H1 (cell line): ENCODE data around the gene NUP210L. TPM values are rescaled to one million over a fixed set of nuclear protein-coding genes. Genes with fewer than 3 reads are reported as not detected.
"Not testable (repeated sequence)": the region's sequence is repeated elsewhere in the genome, so short reads cannot be mapped to it uniquely, and the experiment has no call there.

Source experiments
- CTCF ChIA-PET: fragments of 300-600 bp; sonication (Branson Sonifier 250); formaldehyde crosslinking; loops from one replicate; lab custom pipeline; 2021; ENCODE audit not compliant: partially characterized antibody; lab: Charles Lee
- POLR2A ChIA-PET: fragments of 300-600 bp; sonication (Branson Sonifier 250); formaldehyde crosslinking; loops from one replicate; lab custom pipeline; 2021; ENCODE audit warnings: inconsistent platforms; ENCODE audit not compliant: partially characterized antibody; lab: Charles Lee
- DNase-seq, 2 experiments: peaks; one replicate each; pipeline versions ENCODE4 v3.0.0 to v3.0.0-alpha.2; 2010 to 2022; ENCODE audit warnings: low spot score in 2 of 2, low read depth in 1 of 2, mixed read lengths in 1 of 2
- FAIRE-seq: peaks from 2 replicates; lab custom pipeline; 2011; peaks lifted over from hg19 to GRCh38; lab: Jason Lieb, UNC
- H2AFZ ChIP-seq: 2 replicates; pipeline ENCODE4 v1.8.1; 2012; ENCODE audit warnings: low read length, inconsistent platforms
- H2AK5ac ChIP-seq: 2 replicates; pipeline ENCODE4 v1.6.1; 2013; ENCODE audit warnings: low read depth, low read length
- H2BK120ac ChIP-seq: replicated peaks from 2 replicates; pipeline ENCODE3; 2013; ENCODE audit warnings: low read depth, low read length, inconsistent platforms
- H2BK12ac ChIP-seq: 2 replicates; pipeline ENCODE4 v1.6.1; 2013; ENCODE audit warnings: low read depth, low read length
- H2BK15ac ChIP-seq: 2 replicates; pipeline ENCODE4 v1.6.1; 2013; ENCODE audit warnings: low read length
- H2BK20ac ChIP-seq: 2 replicates; pipeline ENCODE4 v1.6.1; 2013; ENCODE audit warnings: low read length
- H2BK5ac ChIP-seq: 2 replicates; pipeline ENCODE4 v1.6.1; 2013; ENCODE audit warnings: low read depth, low read length
- H3K14ac ChIP-seq: 2 replicates; pipeline ENCODE4 v1.6.1; 2013; ENCODE audit warnings: inconsistent platforms; ENCODE audit not compliant: insufficient read length
- H3K18ac ChIP-seq: 2 replicates; pipeline ENCODE4 v1.6.1; 2013; ENCODE audit warnings: low read length; ENCODE audit errors: extremely low read depth
- H3K23ac ChIP-seq: 2 replicates; pipeline ENCODE4 v1.6.1; 2013; ENCODE audit warnings: inconsistent platforms; ENCODE audit not compliant: insufficient read length
- H3K23me2 ChIP-seq: 2 replicates; pipeline ENCODE4 v1.6.1; 2013; ENCODE audit warnings: low read depth, low read length
- H3K27ac ChIP-seq: 2 replicates; pipeline ENCODE4 v1.6.1; 2011; ENCODE audit warnings: low read depth, low read length, inconsistent platforms
- H3K27me3 ChIP-seq, 4 experiments: replicated peaks in 1 of 4; 1 replicate in 1 of 4; 2 replicates in 3 of 4; pipeline versions ENCODE4 v1.6.1 to v1.8.1; 2011 to 2013; ENCODE audit warnings: low read length in 3 of 4, mild to moderate bottlenecking in 3 of 4, inconsistent platforms in 2 of 4, mixed read lengths in 2 of 4, moderate library complexity in 1 of 4; ENCODE audit not compliant: control insufficient read depth in 3 of 4, insufficient read depth in 3 of 4; ENCODE audit errors: extremely low read depth in 1 of 4
- H3K36me3 ChIP-seq, 4 experiments: 2 replicates each; pipeline versions ENCODE4 v1.6.1 to v1.8.1; 2011 to 2013; ENCODE audit warnings: mild to moderate bottlenecking in 4 of 4, low read length in 3 of 4, moderate library complexity in 2 of 4, control low read depth in 1 of 4, inconsistent platforms in 1 of 4; ENCODE audit not compliant: insufficient read depth in 4 of 4, control insufficient read depth in 2 of 4
- H3K4ac ChIP-seq: replicated peaks from 2 replicates; pipeline ENCODE3; 2013; ENCODE audit warnings: low read length, low read depth, mixed read lengths, inconsistent platforms; ENCODE audit not compliant: insufficient read length
- H3K4me1 ChIP-seq, 4 experiments: replicated peaks in 1 of 4; 1 replicate in 1 of 4; 2 replicates in 3 of 4; pipeline versions ENCODE4 v1.6.1 to v1.8.1; 2011 to 2013; ENCODE audit warnings: low read length in 3 of 4, inconsistent platforms in 2 of 4, mixed read lengths in 1 of 4; ENCODE audit not compliant: insufficient read depth in 4 of 4, control insufficient read depth in 3 of 4
- H3K4me2 ChIP-seq, 2 experiments: 2 replicates each; pipeline versions ENCODE4 v1.6.1 to v1.8.1; 2011 to 2013; ENCODE audit warnings: low read depth in 2 of 2, low read length in 2 of 2, control low read depth in 1 of 2, inconsistent platforms in 1 of 2, mild to moderate bottlenecking in 1 of 2; ENCODE audit not compliant: insufficient read depth in 1 of 2
- H3K4me3 ChIP-seq, 4 experiments: fragments of 200-600, 300-600 bp in 1 of 4; sonication (generic), shearing (Covaris generic), sonication (Bioruptor Twin) in 1 of 4; 2 replicates each; pipeline versions ENCODE4 v1.5.1 to v1.8.1; 2011 to 2016; ENCODE audit warnings: low read length in 4 of 4, low read depth in 3 of 4, control low read depth in 2 of 4, inconsistent platforms in 2 of 4, mild to moderate bottlenecking in 2 of 4, mixed read lengths in 1 of 4, moderate library complexity in 1 of 4; ENCODE audit not compliant: insufficient read depth in 2 of 4; ENCODE audit errors: extremely low read depth in 1 of 4
- H3K56ac ChIP-seq: replicated peaks from 2 replicates; pipeline ENCODE3; 2013; ENCODE audit warnings: low read depth, mild to moderate bottlenecking, mixed read lengths, low read length, inconsistent platforms; ENCODE audit not compliant: insufficient read length
- H3K79me1 ChIP-seq: 2 replicates; pipeline ENCODE4 v1.6.1; 2013; ENCODE audit warnings: low read depth, low read length, control low read depth
- H3K79me2 ChIP-seq, 2 experiments: 2 replicates each; pipeline versions ENCODE4 v1.6.1 to v1.8.1; 2012 to 2013; ENCODE audit warnings: low read length in 2 of 2, mild to moderate bottlenecking in 2 of 2, inconsistent platforms in 1 of 2; ENCODE audit not compliant: insufficient read depth in 2 of 2, control insufficient read depth in 1 of 2
- H3K9ac ChIP-seq, 4 experiments: replicated peaks in 1 of 4; 1 replicate in 1 of 4; 2 replicates in 3 of 4; pipeline versions ENCODE4 v1.6.1 to v1.8.1; 2011 to 2013; ENCODE audit warnings: low read depth in 3 of 4, low read length in 3 of 4, control low read depth in 2 of 4, mild to moderate bottlenecking in 2 of 4, moderate library complexity in 2 of 4, inconsistent platforms in 1 of 4; ENCODE audit errors: extremely low read depth in 1 of 4
- H3K9me3 ChIP-seq, 2 experiments: 2 replicates each; pipeline versions ENCODE4 v1.6.1 to v1.8.1; 2012 to 2013; ENCODE audit warnings: mild to moderate bottlenecking in 2 of 2, moderate library complexity in 2 of 2, control low read depth in 1 of 2, inconsistent platforms in 1 of 2, low read depth in 1 of 2, low read length in 1 of 2, mixed read lengths in 1 of 2; ENCODE audit not compliant: insufficient read depth in 2 of 2
- H4K20me1 ChIP-seq, 2 experiments: replicated peaks in 1 of 2; 2 replicates each; pipeline versions ENCODE3 to v1.8.1; 2011 to 2013; ENCODE audit warnings: inconsistent platforms in 2 of 2, low read length in 2 of 2, mild to moderate bottlenecking in 1 of 2; ENCODE audit not compliant: insufficient read depth in 2 of 2, control insufficient read depth in 1 of 2
- H4K5ac ChIP-seq: 2 replicates; pipeline ENCODE4 v1.6.1; 2013; ENCODE audit warnings: low read length, low read depth, mixed read lengths, inconsistent platforms; ENCODE audit not compliant: insufficient read length
- H4K8ac ChIP-seq: 2 replicates; pipeline ENCODE4 v1.8.0; 2013; ENCODE audit warnings: mild to moderate bottlenecking, moderate library complexity, low read length, inconsistent platforms; ENCODE audit not compliant: insufficient read depth; ENCODE audit errors: extremely low read depth
- H4K91ac ChIP-seq: replicated peaks from 2 replicates; pipeline ENCODE3; 2013; ENCODE audit warnings: low read length, mixed read lengths, inconsistent platforms; ENCODE audit not compliant: insufficient read length
- WGBS, 2 experiments: shearing (Covaris generic) in 1 of 2; methylation state at CpG; one replicate each; pipeline versions ENCODE4 v1.1.6 to v1.1.7; 2013 to 2015; ENCODE audit warnings: low lambda C conversion rate in 2 of 2, mixed read lengths in 2 of 2, inconsistent platforms in 1 of 2, low coverage in 1 of 2, missing lambda C conversion rate in 1 of 2; ENCODE audit not compliant: insufficient replicate concordance in 2 of 2, insufficient coverage in 1 of 2, insufficient read length in 1 of 2; ENCODE audit errors: extremely low coverage in 1 of 2, missing lambda C conversion rate in 1 of 2; 5-methylcytosine and 5-hydroxymethylcytosine counted together
- polyA plus RNA-seq, 7 experiments: library from polyadenylated mRNA; depleted of rRNA in 3 of 7; stranded (reverse) in 5 of 7; unstranded in 2 of 7; fragments of >200 nt in 5 of 7; fragments of 200-250 nt in 2 of 7; gene quantifications; 1 replicate in 5 of 7; 2 replicates in 1 of 7; 4 replicates in 1 of 7; pipeline versions ENCODE4 v1.2.1 to v1.2.3, GENCODE V29; 2011 to 2013; ENCODE audit warnings: missing spikeins in 2 of 7, mixed read lengths in 2 of 7
- total RNA-seq: library from RNA; stranded (reverse); fragmentation: NEBNext Ultra II Directional; extraction: Animal tissue kit (Norgen Biotek cat#: 25700); gene quantifications from 2 replicates; pipeline ENCODE4 v1.2.1, GENCODE V29; 2021

NUP210L gene
- total and polyA plus RNA-seq, 2 of the 8 experiments (the other 6 are each of a cell fraction or from before 2014, with no cell fraction given): not detected

- H2BK15ac ChIP-seq, H4K8ac ChIP-seq, H3K4me2 ChIP-seq, H3K4me3 ChIP-seq, H3K23me2 ChIP-seq, H2BK12ac ChIP-seq, CTCF ChIA-PET, H2BK120ac ChIP-seq, H3K4ac ChIP-seq, DNase-seq, H3K9ac ChIP-seq, H3K18ac ChIP-seq, H3K9me3 ChIP-seq, H2BK20ac ChIP-seq, H4K20me1 ChIP-seq, H2BK5ac ChIP-seq, H3K4me1 ChIP-seq, H4K5ac ChIP-seq, H3K36me3 ChIP-seq, H3K56ac ChIP-seq, H3K27ac ChIP-seq, H3K79me1 ChIP-seq, H3K27me3 ChIP-seq, H4K91ac ChIP-seq, H2AFZ ChIP-seq, H3K23ac ChIP-seq, H3K79me2 ChIP-seq, FAIRE-seq, H2AK5ac ChIP-seq, H3K14ac ChIP-seq: not testable (repeated sequence)
- WGBS, 2 experiments: 88% methylated on average over 5 of the region's 5 CpGs; no CpG with 5 or more reads in 1 of the 2 experiments
- POLR2A ChIA-PET: interaction anchor here (0.6 kb wide), 2 partner anchors 59 to 76 kb away, joined by 3 read pairs; no protein-coding TSS in a partner anchor
Measured at GRCh38 chr1:154100141-154100540, 54.7 kb downstream of the NUP210L start.
